NB4 (cell line): ENCODE data around the gene UNC79.

ENCODE experiments used
- DNase-seq: peaks from one replicate; pipeline ENCODE4 v3.0.0; 2010; ENCODE audit warnings: low read depth
- H3K4me3 ChIP-seq: one replicate; pipeline ENCODE4 v1.5.1; 2011; ENCODE audit warnings: mild to moderate bottlenecking, low read depth, low read length, moderate library complexity
- CTCF ChIP-seq: IDR thresholded peaks from one replicate; pipeline ENCODE4 v1.5.1; 2012; ENCODE audit warnings: low read depth, low read length
- MYC ChIP-seq: IDR thresholded peaks from 2 replicates; pipeline ENCODE4 v1.6.1; 2011; ENCODE audit warnings: low read depth, low read length
- POLR2A ChIP-seq: IDR thresholded peaks from 2 replicates; pipeline ENCODE4 v1.6.1; 2011; ENCODE audit warnings: mild to moderate bottlenecking; ENCODE audit not compliant: insufficient read length; ENCODE audit errors: extremely low read depth
- TF ChIP-seq, protein P1 (sequence below): IDR thresholded peaks from 2 replicates; pipeline ENCODE4 v1.6.1; 2011; ENCODE audit warnings: low read depth, low read length

Gene UNC79

GRCh38 chr14:93700928-93701327 is 270.2 kb downstream of the UNC79 start:
- no peak overlapping the region for H3K4me3 ChIP-seq
- DNase-seq, result no peak
- TF ChIP-seq CTCF, result no peak
- TF ChIP-seq POLR2A, result no peak
- TF ChIP-seq, protein P1, sequence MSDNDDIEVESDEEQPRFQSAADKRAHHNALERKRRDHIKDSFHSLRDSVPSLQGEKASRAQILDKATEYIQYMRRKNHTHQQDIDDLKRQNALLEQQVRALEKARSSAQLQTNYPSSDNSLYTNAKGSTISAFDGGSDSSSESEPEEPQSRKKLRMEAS, result no peak
- no peak for TF ChIP-seq MYC

GRCh38 chr14:93701562-93701961 is 270.8 kb downstream of the UNC79 start:
- TF ChIP-seq, protein P1, result no peak
- no peak for TF ChIP-seq CTCF
- DNase-seq, result no peak

GRCh38 chr14:93702946-93703345 is 272.2 kb downstream of the UNC79 start:
- no peak overlapping the region for H3K4me3 ChIP-seq
- TF ChIP-seq POLR2A (no peak), MYC (no peak), CTCF (no peak)
- TF ChIP-seq, protein P1, result no peak
- DNase-seq, result no peak

More at GRCh38 chr14:93701562-93701961, 270.8 kb downstream of the UNC79 start:
- H3K4me3 ChIP-seq, result no peak overlapping the region

DNA sequence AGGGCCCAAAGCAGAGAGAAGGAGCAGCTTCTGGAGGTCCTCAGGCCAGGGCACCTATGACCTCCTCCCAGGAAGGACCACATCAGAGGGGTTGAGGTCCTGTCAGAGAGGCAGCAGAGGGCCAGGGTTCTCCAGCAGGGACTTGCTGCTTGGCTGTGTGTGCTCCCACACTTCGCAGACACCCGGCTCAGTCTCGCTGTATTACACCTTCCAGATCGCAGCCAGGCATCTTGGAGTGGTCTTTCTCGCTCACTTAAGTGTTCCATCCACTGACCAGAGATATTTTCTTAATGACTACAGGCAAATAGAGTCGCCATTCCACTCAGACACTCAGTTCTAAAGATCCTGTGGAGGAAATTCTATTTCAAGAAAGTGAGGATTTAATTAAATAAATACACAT is 273.2 kb downstream of the UNC79 start:
- H3K4me3 ChIP-seq, result no peak overlapping the region
- DNase-seq, result no peak
- TF ChIP-seq POLR2A, result no peak
- TF ChIP-seq MYC, result no peak
- no peak for TF ChIP-seq CTCF
- TF ChIP-seq, protein P1, result no peak

GRCh38 chr14:93705513-93706156 is 274.9 kb downstream of the UNC79 start:
- no peak for TF ChIP-seq MYC
- TF ChIP-seq POLR2A, result no peak
- no peak for TF ChIP-seq CTCF
- TF ChIP-seq, protein P1, result no peak
- DNase-seq, result no peak
- H3K4me3 ChIP-seq, result no peak overlapping the region
